NCI-H1092 (cell line): ENCODE results near the gene GGACT.

Source experiments
- DNase-seq: peaks from one replicate; lab custom pipeline; 2025; lab: John Stamatoyannopoulos, UW

The GGACT gene

GRCh38 chr13:100513171-100513570, 75.4 kb downstream of the GGACT start:
- no peak for DNase-seq

DNA sequence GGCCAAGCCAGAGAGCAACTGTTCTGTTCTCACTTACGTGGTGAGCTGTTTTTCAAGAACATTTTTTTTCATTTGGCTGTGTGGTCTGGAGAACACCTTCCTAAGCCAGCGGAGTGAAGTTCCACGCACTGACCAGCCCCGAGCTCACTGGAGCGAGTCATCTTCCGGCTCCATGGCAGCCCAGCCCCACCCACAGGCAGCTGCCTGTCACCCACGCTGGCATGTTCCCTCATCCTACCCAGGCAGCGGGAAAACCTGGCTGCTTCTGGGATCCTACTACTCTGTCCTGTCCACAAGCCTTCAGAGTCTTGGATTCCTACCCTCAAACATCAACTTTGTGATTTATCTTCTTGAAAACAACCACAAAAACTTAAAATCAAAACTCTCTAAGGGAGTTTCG, 76.2 kb downstream of the GGACT start:
- DNase-seq: no peak

DNA sequence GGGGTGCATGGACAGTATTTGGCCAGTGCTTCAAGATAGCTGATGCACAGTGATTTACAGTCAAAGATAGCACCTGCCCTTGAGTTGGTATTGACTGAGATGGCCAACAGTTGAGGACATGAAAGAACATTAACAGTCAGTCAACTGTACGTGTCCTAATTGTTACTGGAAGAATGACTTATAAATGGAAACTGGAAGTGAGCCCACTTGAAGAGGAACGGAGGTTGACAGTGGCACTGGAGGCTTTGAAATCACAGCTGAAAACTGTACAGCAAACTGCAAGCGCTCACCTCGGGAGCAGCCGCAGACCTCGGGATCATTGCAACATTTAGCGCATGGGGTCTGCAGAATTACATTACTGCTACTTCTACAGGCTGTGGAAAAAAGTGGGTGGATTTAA, 77.1 kb downstream of the GGACT start:
- DNase-seq: no peak

- DNase-seq: no peak
Measured at GRCh38 chr13:100510208-100510957, 78.2 kb downstream of the GGACT start.

- DNase-seq: no peak
Measured at GRCh38 chr13:100508996-100509395, 79.6 kb downstream of the GGACT start.

GRCh38 chr13:100508455-100508854, 80.1 kb downstream of the GGACT start:
- DNase-seq: peak; percentile 57

- DNase-seq: peak; percentile 74
Measured at GRCh38 chr13:100506600-100507422, 81.8 kb downstream of the GGACT start.

DNA sequence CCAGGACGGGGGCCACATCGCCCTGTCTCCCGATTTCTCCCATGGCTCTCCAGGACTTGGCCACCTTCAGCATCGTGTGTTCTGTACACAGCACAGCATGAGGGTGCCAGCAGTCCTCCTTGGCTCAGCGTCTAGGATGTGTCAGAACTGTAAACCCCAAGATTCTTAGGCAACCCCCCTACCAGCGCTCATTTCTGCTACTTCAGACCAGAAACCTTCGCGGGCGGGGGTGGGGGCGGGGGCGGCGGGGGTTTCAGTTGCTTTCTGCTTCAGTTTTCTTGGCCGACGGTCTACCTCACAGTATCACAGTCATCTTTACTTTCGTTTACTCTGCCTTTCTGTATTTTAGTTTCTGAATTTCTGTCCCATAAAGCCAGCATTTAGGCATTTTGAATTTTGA, 82.4 kb downstream of the GGACT start:
- no peak for DNase-seq

GRCh38 chr13:100503622-100504021, 85.0 kb downstream of the GGACT start:
- DNase-seq: no peak

GRCh38 chr13:100502446-100502845, 86.1 kb downstream of the GGACT start:
- DNase-seq: no peak

GRCh38 chr13:100497389-100497788, 91.2 kb downstream of the GGACT start:
- no peak for DNase-seq

DNA sequence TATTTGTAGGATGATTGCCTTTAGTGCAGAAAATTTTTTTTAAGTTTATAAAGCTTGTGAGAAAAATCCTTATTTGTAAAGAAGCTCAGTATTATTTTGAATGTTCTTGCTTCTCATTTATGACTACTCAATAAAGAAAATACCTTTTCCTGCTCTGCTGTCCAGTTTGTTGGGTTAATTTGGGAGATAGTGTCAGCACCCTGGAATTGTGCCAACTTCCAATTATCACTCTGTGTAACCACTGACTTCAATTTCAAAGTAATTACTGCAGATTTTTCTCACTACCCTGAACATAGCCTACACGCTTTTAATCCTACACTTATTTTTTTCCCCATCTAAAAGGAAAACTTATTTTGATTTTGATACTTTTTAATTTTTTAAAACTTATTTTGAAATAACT, 93.1 kb downstream of the GGACT start:
- DNase-seq: peak; percentile 63

- no peak for DNase-seq
Measured at GRCh38 chr13:100493418-100493817, 95.2 kb downstream of the GGACT start.

GRCh38 chr13:100491164-100491842, 97.3 kb downstream of the GGACT start:
- DNase-seq: peak; percentile 39

DNA sequence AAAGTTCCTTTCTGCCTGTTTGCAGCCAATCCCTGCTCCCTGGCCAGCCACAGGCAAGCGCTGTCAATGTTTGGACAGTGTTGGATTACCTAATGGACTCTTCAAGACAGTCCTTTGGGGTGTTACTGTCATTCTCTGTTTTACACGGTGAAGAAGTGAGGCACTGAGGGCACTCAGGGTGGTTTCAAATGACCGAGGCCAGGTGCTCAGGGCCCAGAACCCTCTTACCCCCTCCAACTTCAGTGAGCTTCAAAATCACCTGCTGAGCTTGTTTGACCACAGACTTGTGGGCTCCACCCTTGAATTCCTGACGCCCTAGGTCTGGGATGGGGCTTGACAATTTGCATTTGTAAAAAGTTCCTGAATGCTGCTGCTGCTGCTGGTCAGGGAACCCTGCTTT, 97.9 kb downstream of the GGACT start:
- DNase-seq: peak; percentile 96

DNA sequence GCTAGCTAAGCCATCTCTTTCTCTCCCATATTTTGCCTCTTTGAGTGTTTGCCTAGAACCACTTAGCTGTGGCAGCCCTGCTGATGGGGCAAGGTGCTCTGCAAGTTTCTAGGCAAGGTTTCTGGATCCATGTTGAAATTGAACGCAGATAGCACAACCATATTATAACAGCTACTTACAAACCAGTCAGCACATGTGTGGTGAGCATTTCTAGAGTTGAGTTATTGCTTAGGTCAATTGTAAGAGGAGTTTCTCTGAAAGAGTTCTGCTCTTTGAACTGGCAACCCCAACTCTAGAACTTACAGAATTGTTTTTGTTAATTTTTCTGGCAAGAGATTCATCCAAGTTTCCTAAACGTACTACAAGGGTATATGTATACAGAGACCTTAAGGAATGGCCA, 103.3 kb downstream of the GGACT start:
- no peak for DNase-seq

DNA sequence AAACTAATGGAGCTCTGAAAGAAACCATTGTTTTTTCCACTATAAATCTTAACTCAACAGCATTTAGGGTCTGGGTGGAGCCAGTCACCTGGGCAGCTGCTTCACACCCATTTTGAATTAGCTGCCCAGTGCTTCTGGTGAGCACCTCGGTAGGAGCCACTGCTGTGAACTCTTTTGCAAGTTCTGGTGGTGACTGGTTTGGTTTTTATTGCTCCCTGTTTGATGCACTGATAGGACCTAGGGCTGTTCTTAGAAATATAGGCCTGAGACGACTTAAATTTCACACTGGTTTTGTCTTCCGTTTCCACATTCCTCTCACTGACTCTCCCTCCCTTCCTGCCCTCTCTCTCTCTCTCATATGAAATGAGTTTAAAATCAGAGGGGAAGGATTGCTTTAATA, 103.9 kb downstream of the GGACT start:
- DNase-seq: no peak

- peak; percentile 37 for DNase-seq
Measured at GRCh38 chr13:100483841-100484381, 104.7 kb downstream of the GGACT start.

GRCh38 chr13:100483139-100483538, 105.5 kb downstream of the GGACT start:
- no peak for DNase-seq

DNA sequence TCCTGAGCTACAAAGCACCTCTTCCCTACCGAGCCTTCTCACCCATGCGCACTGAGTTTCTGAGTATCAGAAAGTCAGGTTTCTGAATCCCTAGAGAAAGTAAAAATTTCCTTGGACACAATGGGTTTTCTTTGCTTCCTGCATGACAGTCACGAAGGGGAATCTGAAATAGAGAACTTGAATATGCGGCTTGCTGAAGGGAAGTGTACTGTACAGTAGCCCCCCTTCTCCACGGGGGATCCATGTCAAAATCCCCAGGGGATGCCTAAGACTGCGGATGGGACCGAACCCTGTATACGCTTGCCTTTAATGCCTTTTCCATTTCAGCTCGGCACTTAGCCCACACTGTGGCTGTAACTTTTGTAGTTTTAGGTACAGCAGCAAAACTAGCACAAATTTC, 107.9 kb downstream of the GGACT start:
- no peak for DNase-seq
